IPS-NIHi7 (cell line): Measurements from ENCODE around the gene PEX5.
"Not testable (repeated sequence)": the region's sequence is repeated elsewhere in the genome, so short reads cannot be mapped to it uniquely, and the experiment has no call there.

Experiments used
- DNase-seq: peaks from one replicate; pipeline ENCODE4 v3.0.0; 2012; ENCODE audit warnings: mixed read lengths; ENCODE audit errors: extremely low spot score

PEX5 gene

GRCh38 chr12:7160183-7160582 lies 29.3 kb upstream of the PEX5 start:
- DNase-seq, result no peak

GRCh38 chr12:7161327-7161726 lies 28.2 kb upstream of the PEX5 start:
- DNase-seq, result no peak

- no peak for DNase-seq
Observed at GRCh38 chr12:7161811-7162210, 27.7 kb upstream of the PEX5 start.

GRCh38 chr12:7162691-7163114 lies 26.8 kb upstream of the PEX5 start:
- peak; percentile 86 for DNase-seq

GRCh38 chr12:7169951-7170350 lies 19.5 kb upstream of the PEX5 start:
- DNase-seq, result no peak

- DNase-seq, result no peak
Observed at GRCh38 chr12:7171854-7172253, 17.6 kb upstream of the PEX5 start.

- no peak for DNase-seq
Observed at GRCh38 chr12:7175493-7175892, 14.0 kb upstream of the PEX5 start.

- no peak for DNase-seq
Observed at GRCh38 chr12:7176595-7176994, 12.9 kb upstream of the PEX5 start.

GRCh38 chr12:7178481-7178880 lies 11.0 kb upstream of the PEX5 start:
- no peak for DNase-seq

GRCh38 chr12:7180685-7181084 lies 8.8 kb upstream of the PEX5 start:
- DNase-seq, result no peak

GRCh38 chr12:7186058-7186457 lies 3.4 kb upstream of the PEX5 start:
- DNase-seq, result not testable (repeated sequence)

- DNase-seq, result peak; percentile 89
Observed at GRCh38 chr12:7188562-7189397, 706 bp upstream of the PEX5 start.

- DNase-seq, result peak; percentile 20
Observed at GRCh38 chr12:7190268-7191055, 976 bp downstream of the PEX5 start.

- DNase-seq, result no peak
Observed at GRCh38 chr12:7193674-7194073, 4.2 kb downstream of the PEX5 start.

GRCh38 chr12:7197841-7198240 lies 8.4 kb downstream of the PEX5 start:
- no peak for DNase-seq

GRCh38 chr12:7203109-7203508 lies 13.6 kb downstream of the PEX5 start:
- DNase-seq, result no peak

- no peak for DNase-seq
Observed at GRCh38 chr12:7205091-7205490, 15.6 kb downstream of the PEX5 start.

- no peak for DNase-seq
Observed at GRCh38 chr12:7206691-7207090, 17.2 kb downstream of the PEX5 start.

GRCh38 chr12:7207866-7208625 lies 18.6 kb downstream of the PEX5 start:
- DNase-seq, result no peak

GRCh38 chr12:7209958-7210357 lies 20.5 kb downstream of the PEX5 start:
- DNase-seq, result no peak

GRCh38 chr12:7210642-7211151 lies 21.2 kb downstream of the PEX5 start:
- no peak for DNase-seq

- DNase-seq, result no peak
Observed at GRCh38 chr12:7212678-7213077, 23.2 kb downstream of the PEX5 start.
